GOT3 (cell line): ENCODE data around the gene TSPAN2.

ENCODE experiments used
- DNase-seq: peaks from one replicate; lab custom pipeline; 2025; ENCODE audit warnings: mixed read lengths; lab: John Stamatoyannopoulos, UW

Gene TSPAN2

GRCh38 chr1:115074839-115075534 is 14.3 kb downstream of the TSPAN2 start:
- DNase-seq = no peak

GRCh38 chr1:115073298-115074087 is 15.8 kb downstream of the TSPAN2 start:
- no peak for DNase-seq

GRCh38 chr1:115071012-115071664 is 18.2 kb downstream of the TSPAN2 start:
- DNase-seq = no peak

- no peak for DNase-seq
Observed at GRCh38 chr1:115069659-115070308, 19.5 kb downstream of the TSPAN2 start.

GRCh38 chr1:115068826-115069585 is 20.3 kb downstream of the TSPAN2 start:
- DNase-seq = no peak

GRCh38 chr1:115067161-115067859 is 22.0 kb downstream of the TSPAN2 start:
- no peak for DNase-seq

- no peak for DNase-seq
Observed at GRCh38 chr1:115065021-115065420, 24.3 kb downstream of the TSPAN2 start.

GRCh38 chr1:115064461-115064860 is 24.8 kb downstream of the TSPAN2 start:
- no peak for DNase-seq

GRCh38 chr1:115063228-115063901 is 25.9 kb downstream of the TSPAN2 start:
- DNase-seq = no peak

- DNase-seq = no peak
Observed at GRCh38 chr1:115062542-115063004, 26.7 kb downstream of the TSPAN2 start.

- no peak for DNase-seq
Observed at GRCh38 chr1:115060501-115060900, 28.8 kb downstream of the TSPAN2 start.

- DNase-seq = no peak
Observed at GRCh38 chr1:115059316-115059715, 30.0 kb downstream of the TSPAN2 start.

- DNase-seq = no peak
Observed at GRCh38 chr1:115057661-115058254, 31.5 kb downstream of the TSPAN2 start.

- DNase-seq = no peak
Observed at GRCh38 chr1:115056395-115056798, 32.9 kb downstream of the TSPAN2 start.

- no peak for DNase-seq
Observed at GRCh38 chr1:115052454-115053083, 36.7 kb downstream of the TSPAN2 start.

GRCh38 chr1:115051850-115052249 is 37.5 kb downstream of the TSPAN2 start:
- DNase-seq = no peak

- no peak for DNase-seq
Observed at GRCh38 chr1:115046751-115047150, 42.6 kb downstream of the TSPAN2 start.

- DNase-seq = no peak
Observed at GRCh38 chr1:115041654-115042053, 47.6 kb downstream of the TSPAN2 start.

GRCh38 chr1:115040501-115040900 is 48.8 kb downstream of the TSPAN2 start:
- DNase-seq = no peak
